ENCODE measurements around the gene TJP3.

DNA sequence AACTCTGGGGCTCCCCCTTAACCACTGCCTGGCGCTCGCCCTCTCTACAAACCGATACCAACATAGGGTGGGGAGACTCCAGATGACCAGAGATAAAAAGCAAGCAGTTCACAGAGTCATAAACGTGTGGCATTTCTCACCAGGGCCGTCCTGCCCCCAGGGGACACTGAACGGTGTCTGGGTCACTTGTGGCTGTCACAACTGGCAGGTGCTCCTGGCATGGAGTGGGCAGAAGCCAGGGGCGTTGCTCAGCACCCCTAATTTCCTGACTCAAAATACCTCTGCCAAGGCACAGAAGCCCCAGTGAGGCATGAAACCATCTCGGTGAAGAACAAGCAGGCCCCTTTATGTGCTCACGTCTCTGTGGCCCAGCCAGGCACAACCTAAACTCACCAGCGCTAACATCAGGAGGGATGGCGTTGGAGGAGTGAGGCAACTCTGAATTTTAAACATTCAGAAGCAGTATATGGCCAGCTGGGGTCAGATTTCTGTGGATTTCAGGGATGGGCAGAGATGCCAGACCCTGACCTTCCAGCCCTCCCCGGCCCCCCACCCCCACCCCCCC, 9.7 kb upstream of the TJP3 start:
- no peak for TF ChIP-seq EZH2 (IDR thresholded peaks at IDR 0.05; ENCODE audit: borderline replicate concordance, low read depth, low read length, poor library complexity, severe bottlenecking)
- TF ChIP-seq, protein P1, sequence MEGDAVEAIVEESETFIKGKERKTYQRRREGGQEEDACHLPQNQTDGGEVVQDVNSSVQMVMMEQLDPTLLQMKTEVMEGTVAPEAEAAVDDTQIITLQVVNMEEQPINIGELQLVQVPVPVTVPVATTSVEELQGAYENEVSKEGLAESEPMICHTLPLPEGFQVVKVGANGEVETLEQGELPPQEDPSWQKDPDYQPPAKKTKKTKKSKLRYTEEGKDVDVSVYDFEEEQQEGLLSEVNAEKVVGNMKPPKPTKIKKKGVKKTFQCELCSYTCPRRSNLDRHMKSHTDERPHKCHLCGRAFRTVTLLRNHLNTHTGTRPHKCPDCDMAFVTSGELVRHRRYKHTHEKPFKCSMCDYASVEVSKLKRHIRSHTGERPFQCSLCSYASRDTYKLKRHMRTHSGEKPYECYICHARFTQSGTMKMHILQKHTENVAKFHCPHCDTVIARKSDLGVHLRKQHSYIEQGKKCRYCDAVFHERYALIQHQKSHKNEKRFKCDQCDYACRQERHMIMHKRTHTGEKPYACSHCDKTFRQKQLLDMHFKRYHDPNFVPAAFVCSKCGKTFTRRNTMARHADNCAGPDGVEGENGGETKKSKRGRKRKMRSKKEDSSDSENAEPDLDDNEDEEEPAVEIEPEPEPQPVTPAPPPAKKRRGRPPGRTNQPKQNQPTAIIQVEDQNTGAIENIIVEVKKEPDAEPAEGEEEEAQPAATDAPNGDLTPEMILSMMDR (conservative IDR thresholded peaks at IDR 0.05; ENCODE audit: low read depth, low read length) = no peak
